HG03571 (cell line): ENCODE measurements around the gene DNAJC25.
"Not testable (repeated sequence)": the region's sequence is repeated elsewhere in the genome, so short reads cannot be mapped to it uniquely, and the experiment has no call there.

Source experiments
- ATAC-seq: cut with Tn5 transposase; IDR thresholded peaks from one replicate; pipeline ENCODE4 v1.9.1; 2021; ENCODE audit not compliant: unreplicated experiment

DNAJC25 gene

DNA sequence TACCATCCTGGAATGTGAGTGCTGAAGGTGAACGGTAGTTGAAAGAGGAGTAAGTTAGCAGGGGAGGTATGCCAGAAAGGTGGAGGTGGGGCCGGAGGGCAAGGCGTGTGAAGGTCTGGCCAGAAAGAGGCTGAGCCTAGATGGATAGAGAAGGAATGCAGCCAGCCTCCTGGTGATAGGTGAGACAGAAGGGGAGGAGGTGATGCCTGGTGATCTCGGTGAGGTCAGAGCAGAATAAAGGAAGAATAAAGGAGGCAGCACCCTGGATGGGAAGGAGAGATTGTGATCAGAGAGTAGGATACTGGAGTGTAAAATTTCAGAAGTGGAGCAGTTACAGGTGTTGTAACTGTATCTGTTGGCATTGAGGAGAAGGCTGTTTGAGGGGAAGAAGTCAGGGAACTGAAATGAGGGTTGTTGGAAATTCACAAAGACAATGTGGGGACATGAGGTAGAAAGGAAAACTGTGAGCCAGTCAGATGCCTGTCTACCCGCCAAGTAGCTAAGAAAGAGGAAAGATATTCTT is 32.2 kb downstream of the DNAJC25 start:
- ATAC-seq, result no peak

GRCh38 chr9:111668026-111668573 is 37.0 kb downstream of the DNAJC25 start:
- no peak for ATAC-seq

DNA sequence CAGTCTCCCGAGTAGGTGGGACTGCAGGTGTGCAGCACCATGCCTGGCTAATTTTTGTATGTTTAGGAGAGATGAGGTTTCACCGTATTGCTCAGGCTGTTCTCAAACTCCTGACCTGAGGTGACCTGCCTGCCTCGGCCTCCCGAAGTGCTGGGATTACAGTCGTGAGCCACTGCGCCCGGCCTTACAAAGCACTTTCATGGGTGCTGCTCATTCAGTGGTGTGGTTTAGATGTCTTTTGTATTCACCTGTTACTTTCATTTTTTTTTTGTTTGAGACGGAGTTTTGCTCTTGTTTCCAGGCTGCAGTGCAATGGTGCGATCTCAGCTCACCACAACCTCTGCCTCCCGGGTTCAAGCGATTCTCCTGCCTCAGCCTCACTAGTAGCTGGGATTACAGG is 37.5 kb downstream of the DNAJC25 start:
- ATAC-seq, result not testable (repeated sequence)

DNA sequence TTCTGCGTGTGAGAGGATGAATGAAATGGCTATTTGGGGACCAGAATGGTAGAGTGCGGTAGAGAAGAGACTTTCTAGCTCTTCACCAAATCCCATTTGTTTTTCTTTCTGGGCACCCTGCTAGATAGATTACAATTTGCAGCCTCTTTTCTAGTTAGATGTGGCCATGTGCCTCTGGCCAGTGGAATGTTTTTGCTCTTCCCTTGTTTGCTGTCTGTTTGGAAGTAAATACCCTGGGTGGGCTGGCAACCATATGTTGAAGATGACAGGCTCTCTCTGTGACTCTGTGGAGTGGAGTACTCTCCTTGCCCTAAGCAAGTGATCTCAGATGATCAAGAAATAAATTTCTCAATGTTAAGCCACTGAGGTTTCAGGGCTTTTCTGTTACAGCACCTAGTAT is 43.2 kb downstream of the DNAJC25 start:
- ATAC-seq, result no peak

GRCh38 chr9:111676116-111676515 is 45.0 kb downstream of the DNAJC25 start:
- ATAC-seq, result no peak

DNA sequence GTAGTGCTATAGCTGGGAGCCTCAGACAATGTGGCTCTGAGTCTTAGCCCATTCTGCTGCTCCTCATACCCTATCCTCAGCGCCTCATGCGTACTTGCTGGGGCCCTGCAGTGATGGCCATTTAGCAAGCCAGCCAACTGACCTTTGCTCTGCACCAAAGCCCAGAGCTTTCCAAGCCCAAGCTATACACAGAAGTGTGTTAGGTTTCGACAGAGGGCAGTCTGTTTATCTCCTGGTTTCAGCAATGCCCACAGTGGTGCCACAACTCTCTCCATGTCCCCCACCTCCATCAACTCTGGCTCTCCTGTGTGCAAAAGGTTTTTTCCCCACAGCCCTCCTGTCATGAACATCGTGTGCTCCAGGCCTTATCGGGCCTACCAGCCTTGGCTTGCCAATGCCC is 47.2 kb downstream of the DNAJC25 start:
- ATAC-seq, result no peak

- no peak for ATAC-seq
Observed at GRCh38 chr9:111679199-111679598, 48.1 kb downstream of the DNAJC25 start.

DNA sequence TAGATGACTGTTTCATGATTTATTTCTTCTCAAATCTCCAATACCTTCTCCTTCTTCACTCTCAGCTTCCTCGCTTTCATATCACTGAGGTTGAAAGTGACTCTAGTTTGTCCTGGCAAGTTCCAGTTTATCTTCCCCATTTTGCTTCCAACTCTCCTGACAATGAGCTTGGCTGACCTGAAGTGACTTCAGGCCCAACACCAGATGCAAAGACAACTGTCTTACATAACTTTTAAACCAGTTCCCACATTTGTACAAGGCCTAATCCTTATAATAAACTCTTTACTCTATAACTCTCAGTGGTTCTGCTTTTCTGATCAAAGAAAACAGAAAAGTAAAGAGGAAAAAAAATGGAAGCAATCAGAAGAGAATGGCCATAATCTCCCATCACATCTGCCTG is 52.3 kb downstream of the DNAJC25 start:
- ATAC-seq, result no peak

DNA sequence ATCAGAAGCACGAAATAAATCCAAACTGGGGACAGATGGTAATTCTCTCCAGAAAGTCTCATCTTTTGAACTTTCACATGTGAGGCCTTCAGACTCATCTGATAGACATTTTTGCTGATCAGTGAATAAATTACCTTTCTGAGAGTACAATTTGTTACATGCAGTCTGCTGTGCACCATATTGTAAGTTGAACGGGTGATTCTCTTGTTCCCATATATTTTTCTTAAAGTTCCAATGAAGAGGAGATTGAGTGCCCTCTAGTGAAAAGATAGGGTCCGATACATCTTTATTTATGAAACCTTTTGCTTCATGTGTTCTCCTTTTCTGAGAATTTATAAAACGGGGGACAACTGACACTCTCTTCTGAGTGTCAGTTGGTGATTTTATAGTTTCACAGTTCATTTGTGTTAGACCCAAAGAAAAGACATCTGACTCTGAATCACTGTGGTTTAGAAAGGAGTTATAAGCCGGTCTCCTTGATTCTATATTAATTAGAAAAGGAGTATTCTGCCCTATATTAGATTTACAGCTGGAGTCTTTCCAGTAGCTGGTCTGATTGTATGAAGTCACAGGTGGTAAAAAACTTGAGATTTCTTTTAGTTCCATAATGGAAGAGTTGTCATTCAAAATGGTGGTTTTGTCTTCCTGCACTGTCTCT is 60.7 kb downstream of the DNAJC25 start:
- no peak for ATAC-seq

GRCh38 chr9:111696796-111697195 is 65.7 kb downstream of the DNAJC25 start:
- no peak for ATAC-seq

GRCh38 chr9:111700776-111701175 is 69.6 kb downstream of the DNAJC25 start:
- no peak for ATAC-seq
